Epithelial cell of proximal tubule (primary cell): Measurements from ENCODE around the gene HIBCH. TPM values are rescaled to one million over a fixed set of nuclear protein-coding genes. Genes with fewer than 3 reads are reported as not detected.

Experiments used
- DNase-seq: peaks from one replicate; pipeline ENCODE4 v3.0.0-alpha.2; 2011; ENCODE audit warnings: low read depth
- H3K4me3 ChIP-seq: 2 replicates; pipeline ENCODE4 v1.5.1; 2011; ENCODE audit warnings: low read depth, mild to moderate bottlenecking, low read length
- CTCF ChIP-seq: conservative IDR thresholded peaks from 2 replicates; pipeline ENCODE4 v1.5.1; 2012; ENCODE audit warnings: low read depth, mild to moderate bottlenecking, low read length
- total RNA-seq: library from RNA; depleted of rRNA; stranded (reverse); fragments of >200 nt; gene quantifications from 2 replicates; pipeline ENCODE4 v1.2.3, GENCODE V29; 2015

Gene HIBCH
- total RNA-seq, 1 donor from 2014 or later = 12.2 TPM

- no peak for TF ChIP-seq CTCF
- no peak for DNase-seq
- no peak overlapping the region for H3K4me3 ChIP-seq
These were observed 134.2 kb downstream of the HIBCH start for GRCh38 chr2:190185380-190185779.

GRCh38 chr2:190184460-190184859, 135.2 kb downstream of the HIBCH start:
- H3K4me3 ChIP-seq = no peak overlapping the region
- TF ChIP-seq CTCF = no peak
- no peak for DNase-seq

GRCh38 chr2:190183539-190183938, 136.1 kb downstream of the HIBCH start:
- no peak overlapping the region for H3K4me3 ChIP-seq
- DNase-seq = no peak
- peak; percentile 10 for TF ChIP-seq CTCF

GRCh38 chr2:190182071-190182524, 137.5 kb downstream of the HIBCH start:
- no peak for TF ChIP-seq CTCF
- no peak for DNase-seq
- H3K4me3 ChIP-seq = no peak overlapping the region

- TF ChIP-seq CTCF = no peak
- no peak for DNase-seq
- H3K4me3 ChIP-seq = peak overlapping the region; percentile 66
These were observed 138.4 kb downstream of the HIBCH start for GRCh38 chr2:190181123-190181669.

DNA sequence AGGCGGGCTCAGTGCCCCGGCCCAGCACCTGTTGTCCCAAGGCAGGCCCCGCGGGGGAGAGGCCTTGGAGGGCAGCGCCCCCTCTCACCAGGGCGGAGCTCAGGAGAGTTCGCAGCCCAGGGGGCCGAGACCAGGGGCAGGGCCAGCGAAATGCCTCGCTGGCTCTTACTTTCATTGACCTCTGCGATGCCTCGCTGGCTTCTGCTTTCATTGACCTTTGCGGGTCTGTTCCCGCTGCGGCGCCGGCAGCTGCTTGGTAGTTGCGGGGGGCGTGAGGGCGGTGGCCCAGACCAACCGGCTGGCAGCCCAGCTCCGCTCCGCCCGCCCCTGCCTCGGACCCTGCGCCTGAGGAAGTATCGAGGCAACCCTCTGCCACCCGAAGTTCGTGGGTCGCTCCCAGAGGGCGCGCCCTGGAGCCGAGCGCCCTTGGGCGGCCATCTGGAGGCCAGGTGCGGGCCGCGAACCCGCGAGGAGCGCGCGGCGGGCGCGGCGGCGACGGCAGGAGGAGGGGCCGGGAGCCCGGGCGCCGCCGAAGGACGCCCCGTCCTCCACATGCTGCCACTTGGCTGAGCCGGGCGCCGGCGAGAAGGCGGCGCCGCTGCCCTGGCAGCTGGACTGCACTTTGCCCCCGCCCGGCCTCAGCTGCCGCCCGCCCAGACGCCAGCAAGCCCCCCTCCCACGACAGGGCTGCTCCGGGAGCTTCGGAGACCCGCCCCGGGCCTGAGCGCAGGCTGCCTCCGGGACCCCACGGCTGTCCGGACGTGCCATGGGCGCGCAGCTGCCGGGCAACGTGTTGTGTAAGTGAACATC, 139.1 kb downstream of the HIBCH start:
- DNase-seq = no peak
- peak; percentile 61 for TF ChIP-seq CTCF
- H3K4me3 ChIP-seq = peak overlapping the region; percentile 66

DNA sequence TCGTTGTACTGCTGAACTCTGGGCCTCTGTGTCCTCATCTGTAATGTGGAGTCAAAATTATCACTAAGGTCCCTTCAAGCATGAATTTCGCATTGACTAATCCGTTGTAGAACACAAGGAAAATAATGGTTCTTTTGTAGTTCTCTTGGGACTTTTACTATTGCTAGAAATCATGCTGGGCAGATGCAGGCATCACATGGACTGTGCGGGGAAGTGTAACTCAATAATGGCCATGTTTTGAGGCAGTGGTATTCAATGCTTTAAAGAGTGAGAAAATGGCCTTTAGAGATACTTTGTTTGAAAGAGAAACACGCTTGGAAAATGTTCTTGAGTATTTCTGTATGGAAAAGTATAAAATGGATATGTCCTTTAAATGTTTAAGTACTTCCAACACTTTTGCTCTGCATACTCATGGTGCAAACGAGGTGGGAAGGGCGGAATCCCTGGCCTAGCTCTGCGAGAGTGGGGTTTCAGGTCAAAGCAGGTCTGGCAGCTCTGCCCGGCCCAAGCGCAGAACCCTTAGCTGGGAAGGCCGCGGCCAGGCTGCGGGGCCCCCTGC, 139.8 kb downstream of the HIBCH start:
- no peak for DNase-seq
- H3K4me3 ChIP-seq = peak overlapping the region; percentile 66
- TF ChIP-seq CTCF = no peak
